GM12891 (cell line): ENCODE results near the gene GRIA1.

Experiments used
- POLR2A ChIP-seq: IDR thresholded peaks from 2 replicates; pipeline ENCODE4 v1.6.1; 2011; ENCODE audit warnings: low read depth, low read length, control low read depth
- POLR2AphosphoS5 ChIP-seq: IDR thresholded peaks from 2 replicates; pipeline ENCODE4 v1.6.1; 2011; ENCODE audit warnings: low read depth, low read length, control low read depth
- SPI1 ChIP-seq: IDR thresholded peaks from 2 replicates; pipeline ENCODE4 v1.6.1; 2011; ENCODE audit warnings: low read depth, low read length, control low read depth
- TAF1 ChIP-seq: IDR thresholded peaks from 2 replicates; pipeline ENCODE4 v1.6.1; 2011; ENCODE audit warnings: low read depth, low read length, control low read depth

DNA sequence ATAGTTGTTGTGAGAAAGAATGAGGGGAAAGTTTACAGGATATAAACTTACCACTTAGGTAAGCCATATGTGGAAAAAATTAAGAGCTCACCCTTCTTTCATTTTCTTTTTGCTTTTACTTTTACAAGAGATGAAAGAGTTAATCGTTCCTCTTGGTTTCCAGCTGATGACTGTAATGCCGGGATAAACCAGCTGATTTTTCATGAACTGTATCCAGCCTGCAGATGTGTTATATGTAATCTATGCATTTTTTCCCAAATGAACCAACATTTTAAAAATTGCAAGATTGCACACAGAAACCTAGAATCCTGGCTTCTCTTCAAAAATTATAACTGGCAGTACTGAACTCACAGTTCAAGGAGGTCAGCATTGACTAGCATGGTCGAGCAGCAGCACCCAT, 185.9 kb downstream of the GRIA1 start:
- no peak for TF ChIP-seq POLR2A
- TF ChIP-seq POLR2AphosphoS5, result no peak
- no peak for TF ChIP-seq SPI1
- no peak for TF ChIP-seq TAF1
